Fibroblast of gingiva (primary cell): ENCODE data around the gene PAK5.
"Not testable (repeated sequence)": the region's sequence is repeated elsewhere in the genome, so short reads cannot be mapped to it uniquely, and the experiment has no call there.

Experiments
- DNase-seq: peaks from one replicate; pipeline ENCODE4 v3.0.0-alpha.2; 2011; ENCODE audit warnings: low read depth

Gene PAK5

GRCh38 chr20:9685011-9685410 is 153.9 kb downstream of the PAK5 start:
- DNase-seq, result no peak

GRCh38 chr20:9677100-9677623 is 161.7 kb downstream of the PAK5 start:
- no peak for DNase-seq

DNA sequence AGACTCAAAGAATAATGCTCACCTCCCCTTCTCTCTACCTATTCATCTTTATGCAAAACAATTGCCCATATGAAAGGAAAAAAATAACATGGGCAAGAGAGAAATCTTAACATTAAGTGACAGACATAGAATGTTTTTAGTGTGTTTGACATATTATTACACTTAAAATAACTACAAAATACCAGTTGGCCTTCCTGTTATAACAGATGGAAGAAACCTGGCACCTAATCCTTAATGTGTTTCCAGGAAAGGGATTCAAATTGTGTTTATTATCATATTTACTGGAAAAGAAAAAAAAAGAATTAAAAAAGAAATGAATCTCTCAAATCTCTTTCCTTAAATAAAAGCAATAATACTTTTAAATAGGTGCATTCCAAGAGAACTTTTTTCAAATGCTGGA is 165.9 kb downstream of the PAK5 start:
- no peak for DNase-seq

- DNase-seq, result no peak
These were observed 166.8 kb downstream of the PAK5 start for GRCh38 chr20:9672027-9672426.

DNA sequence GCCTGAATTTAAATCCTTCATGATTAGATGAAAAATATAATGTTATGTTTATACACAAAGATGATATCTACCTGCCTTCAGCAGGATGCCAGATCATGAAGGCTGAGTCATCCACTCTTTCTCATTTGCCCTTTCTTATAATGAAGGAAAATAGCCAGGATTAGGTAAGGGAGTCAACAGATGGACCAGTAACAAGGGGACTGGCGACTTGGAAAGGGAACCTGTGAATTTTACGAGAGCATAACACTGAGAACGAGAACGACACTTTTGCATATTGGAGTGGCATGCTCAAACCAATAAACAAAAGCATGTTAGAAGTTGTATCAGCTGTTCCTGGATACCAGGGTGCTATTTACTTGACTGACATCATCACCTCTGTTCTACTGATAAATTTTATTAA is 170.5 kb downstream of the PAK5 start:
- DNase-seq, result no peak

DNA sequence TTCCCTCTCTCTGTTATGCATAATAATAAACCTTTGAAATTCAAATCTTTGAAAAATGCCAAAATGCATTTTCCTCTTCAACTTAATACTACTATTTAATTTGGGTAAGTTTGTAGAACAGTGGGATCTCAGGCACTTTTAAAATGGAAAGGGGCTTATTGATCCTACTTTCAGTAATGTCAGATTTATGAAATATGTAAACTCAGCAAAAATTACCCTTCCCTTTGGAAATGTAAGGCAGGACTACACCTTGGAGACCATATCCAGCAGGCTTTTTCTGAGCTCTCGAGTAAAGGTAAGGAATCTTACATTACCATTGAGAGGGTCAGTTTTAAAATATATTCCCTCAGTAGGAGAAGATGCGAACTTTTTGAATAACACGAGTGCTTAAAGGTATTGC is 175.5 kb downstream of the PAK5 start:
- DNase-seq, result no peak

DNA sequence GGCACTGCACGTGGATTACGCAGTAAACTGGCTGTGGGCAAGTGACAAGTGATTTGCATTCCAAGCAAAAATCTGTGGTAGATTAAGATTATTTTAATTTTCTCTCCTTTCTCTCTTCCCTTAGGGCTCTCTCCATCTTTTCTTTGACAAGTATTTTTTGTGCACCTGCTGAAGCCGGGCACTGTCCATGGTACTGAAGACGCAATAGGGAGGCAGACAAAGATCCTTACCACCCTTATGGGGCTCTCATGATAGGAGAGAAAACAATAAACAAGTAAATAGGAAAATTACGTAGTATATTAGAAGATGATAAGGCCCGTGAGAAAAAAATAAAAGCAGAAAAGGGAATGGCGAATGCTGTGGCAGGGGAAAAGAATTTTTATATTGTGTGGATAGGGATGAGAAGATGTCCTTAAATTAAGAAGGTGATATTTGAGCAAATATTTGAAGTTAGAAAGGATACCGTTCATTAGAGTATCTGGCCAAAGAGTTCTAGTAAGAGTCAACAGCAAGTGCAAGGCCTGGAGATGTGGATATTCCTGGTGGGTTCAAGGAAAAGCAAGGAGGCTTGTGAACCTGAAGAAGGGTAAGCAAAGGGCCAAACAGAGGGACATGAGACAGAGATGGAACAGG is 178.5 kb downstream of the PAK5 start:
- no peak for DNase-seq

- DNase-seq, result no peak
These were observed 191.1 kb downstream of the PAK5 start for GRCh38 chr20:9647741-9648140.

DNA sequence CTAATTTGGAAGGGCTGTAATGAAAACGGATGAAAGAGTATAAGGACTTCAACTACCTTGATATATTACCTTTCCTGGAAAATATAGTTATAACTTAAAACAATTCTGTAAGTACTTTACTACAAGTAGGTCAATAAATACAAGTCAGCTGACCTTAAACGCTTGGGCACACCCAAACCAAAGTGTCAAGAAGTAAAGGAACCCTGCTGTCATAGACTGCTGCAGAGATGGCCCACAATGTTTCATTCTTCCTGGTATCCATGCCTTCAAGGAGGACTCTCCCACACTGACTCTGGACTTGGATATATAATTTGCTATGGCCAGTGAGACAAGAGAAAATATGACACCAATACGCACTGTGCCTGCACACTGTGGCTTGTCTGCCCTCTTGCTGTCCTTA is 192.5 kb downstream of the PAK5 start:
- no peak for DNase-seq

DNA sequence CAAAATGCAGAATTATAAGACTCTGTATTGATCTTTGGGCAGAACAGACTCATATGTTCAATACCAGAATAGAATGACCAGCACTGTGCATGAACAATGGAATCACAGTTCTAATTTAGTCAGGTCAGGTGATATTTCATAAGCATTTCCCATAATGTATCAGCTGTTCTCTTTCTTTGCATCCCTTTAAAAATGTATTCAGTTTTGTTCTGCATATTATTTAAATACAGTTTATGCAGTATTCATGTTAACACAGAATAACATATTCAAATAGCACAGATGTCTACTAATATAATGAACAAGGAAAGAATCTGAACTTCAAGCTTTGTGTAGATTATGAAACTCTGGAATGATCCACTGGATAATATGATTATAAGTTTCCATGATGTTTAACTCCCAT is 196.0 kb downstream of the PAK5 start:
- DNase-seq, result no peak

DNA sequence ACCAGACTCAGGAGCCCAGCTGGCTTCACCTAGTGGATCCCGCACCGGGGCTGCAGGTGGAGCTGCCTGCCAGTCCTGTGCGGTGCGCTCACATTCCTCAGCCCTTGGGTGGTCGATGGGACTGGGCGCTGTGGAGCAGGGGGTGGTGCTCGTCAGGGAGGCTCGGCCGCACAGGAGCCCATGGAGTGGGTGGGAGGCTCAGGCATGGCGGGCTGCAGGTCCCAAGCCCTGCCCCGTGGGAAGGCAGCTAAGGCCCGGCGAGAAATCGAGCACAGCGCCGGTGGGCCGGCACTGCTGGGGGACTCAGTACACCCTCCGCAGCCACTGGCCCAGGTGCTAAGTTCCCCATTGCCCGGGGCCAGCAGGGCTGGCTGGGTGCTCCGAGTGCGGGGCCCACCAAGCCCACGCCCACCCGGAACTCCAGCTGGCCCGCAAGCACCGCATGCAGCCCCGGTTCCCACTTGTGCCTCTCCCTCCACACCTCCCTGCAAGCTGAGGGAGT is 197.3 kb downstream of the PAK5 start:
- not testable (repeated sequence) for DNase-seq

DNA sequence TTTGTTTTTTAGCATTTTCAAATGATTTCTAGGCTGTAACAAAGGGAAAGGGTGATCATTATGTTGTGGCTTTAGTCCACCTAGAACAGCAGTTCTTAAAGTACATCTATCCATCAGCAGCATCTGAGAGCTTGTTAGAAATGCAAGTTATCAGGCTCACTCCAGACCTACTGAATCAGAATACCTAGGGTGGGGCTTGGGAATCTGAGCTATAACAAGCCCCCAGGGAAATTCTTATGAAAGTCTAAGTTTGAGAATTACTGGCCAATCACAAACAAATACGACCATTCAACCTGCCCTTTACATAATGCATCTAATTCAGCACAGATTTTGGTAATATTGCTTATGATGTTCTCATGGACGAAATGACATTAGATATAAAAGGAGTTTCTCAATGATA is 201.0 kb downstream of the PAK5 start:
- no peak for DNase-seq

- peak; percentile 21 for DNase-seq
These were observed 203.1 kb downstream of the PAK5 start for GRCh38 chr20:9635750-9636149.

DNA sequence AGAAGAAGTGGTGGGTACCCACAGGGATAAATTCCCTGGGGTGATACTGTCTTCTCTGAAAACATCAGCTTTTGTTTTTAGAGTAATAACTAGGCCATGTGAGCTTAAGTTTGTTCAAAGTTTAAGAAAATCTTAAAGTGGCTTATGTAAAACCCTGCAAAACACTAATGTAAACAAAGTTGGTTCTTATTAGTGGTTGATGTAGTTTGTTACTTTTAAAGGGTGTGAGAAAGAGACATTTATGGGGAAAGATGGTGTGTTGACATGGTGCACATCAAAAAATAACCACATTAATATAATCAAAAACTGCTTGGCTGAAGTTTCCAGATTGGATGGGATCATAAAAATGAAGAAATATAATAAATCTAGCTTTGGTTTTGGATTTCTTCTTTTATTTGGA is 204.5 kb downstream of the PAK5 start:
- no peak for DNase-seq

DNA sequence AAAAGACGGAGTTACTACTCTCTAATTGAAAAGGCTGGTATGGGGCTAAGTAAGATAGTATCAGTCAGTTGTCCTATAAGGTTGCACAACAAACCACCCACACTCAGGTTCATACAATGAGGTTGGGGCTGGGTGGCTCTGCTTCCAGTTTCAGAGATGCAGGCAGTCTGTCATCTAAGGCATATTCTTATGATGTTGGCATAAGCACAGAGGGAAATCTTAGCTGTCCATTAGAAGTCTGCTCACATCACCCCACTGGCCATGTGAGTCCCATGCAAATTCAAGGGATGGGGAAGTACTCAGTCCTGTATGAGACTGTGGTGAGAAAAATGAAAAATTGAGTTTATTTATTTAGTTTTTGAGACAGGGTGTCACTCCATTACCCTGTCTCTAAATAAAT is 205.9 kb downstream of the PAK5 start:
- no peak for DNase-seq

DNA sequence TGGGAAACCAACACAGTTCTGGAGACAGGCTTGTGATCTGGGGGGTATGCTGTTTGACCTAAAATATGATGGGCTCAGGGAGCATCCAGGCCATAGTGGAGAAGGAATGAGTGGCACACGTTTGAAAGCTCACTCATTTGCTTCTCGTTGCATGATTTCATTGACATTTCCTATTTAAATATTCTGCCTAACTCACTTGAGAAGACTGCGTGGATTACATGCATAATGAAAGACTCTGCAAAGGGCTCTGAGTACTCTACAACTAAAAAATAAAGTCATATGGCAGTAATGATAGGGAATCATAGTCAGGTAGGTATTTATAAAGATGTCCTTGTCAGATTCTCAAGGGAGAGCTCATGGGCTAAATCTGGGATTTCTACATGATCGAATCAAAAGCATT is 206.6 kb downstream of the PAK5 start:
- DNase-seq, result no peak

DNA sequence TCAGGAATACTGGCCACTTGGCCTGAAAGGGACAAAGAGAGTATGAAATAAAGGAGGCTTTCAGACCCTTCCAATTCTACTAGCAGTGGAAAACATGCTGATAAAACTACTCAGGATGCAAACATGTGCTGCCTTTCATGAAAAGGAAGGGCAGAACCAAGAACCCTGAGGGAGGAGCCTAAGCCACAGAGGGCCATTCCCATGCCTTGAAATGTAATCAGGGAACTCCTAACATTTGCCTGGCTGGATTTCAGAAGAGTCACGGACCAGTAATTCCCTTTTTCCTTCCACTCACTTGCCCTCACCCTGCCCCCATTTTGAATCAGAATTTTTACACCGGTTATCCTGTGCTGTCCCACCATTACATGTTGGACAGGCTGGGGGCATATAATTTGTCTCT is 208.3 kb downstream of the PAK5 start:
- DNase-seq, result no peak

DNA sequence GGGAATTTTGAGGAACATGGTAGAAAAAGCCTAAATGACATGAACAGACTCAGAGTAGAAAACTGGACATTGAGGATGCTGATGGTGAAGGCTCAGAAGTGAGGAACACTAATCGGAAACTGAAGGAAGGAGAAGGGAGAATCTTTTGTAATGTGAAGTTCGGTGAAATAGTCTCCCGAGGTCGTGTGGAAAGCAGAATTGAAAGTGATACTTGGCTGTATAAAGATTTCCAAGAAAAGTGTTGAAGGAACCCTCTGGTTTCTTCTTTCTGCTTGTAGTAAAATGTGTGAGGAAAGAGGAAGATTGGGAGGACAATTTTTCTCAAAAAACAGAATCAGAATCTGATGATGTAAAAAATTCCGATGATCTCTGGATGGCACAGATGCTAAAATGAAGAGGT is 209.0 kb downstream of the PAK5 start:
- DNase-seq, result no peak

GRCh38 chr20:9628589-9628988 is 210.3 kb downstream of the PAK5 start:
- DNase-seq, result no peak

- peak; percentile 12 for DNase-seq
These were observed 210.7 kb downstream of the PAK5 start for GRCh38 chr20:9628141-9628540.

DNA sequence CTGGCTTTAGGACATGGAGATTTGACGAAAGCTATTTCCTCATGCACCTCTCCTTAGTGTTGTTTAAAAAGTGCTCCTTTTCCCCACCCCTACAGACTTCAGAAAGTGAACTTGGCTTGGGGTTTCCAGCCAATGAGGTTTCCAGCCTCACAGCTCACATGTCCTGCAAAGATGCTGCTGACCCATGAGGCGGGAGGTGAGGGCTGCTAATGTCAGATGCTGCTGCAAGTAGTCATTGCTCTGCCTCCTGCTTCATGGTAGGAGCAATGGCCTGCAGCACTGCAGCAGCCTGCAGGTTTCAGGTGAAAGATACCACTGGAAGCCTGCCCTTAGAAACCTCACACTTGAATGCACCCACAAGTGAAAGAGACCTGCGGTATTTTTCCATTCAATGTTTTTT is 211.7 kb downstream of the PAK5 start:
- DNase-seq, result no peak

- DNase-seq, result no peak
These were observed 212.5 kb downstream of the PAK5 start for GRCh38 chr20:9626357-9626756.

GRCh38 chr20:9617940-9618339 is 220.9 kb downstream of the PAK5 start:
- DNase-seq, result peak; percentile 51

GRCh38 chr20:9616833-9617461 is 221.9 kb downstream of the PAK5 start:
- peak; percentile 57 for DNase-seq
